HG03565 (cell line): Measurements from ENCODE around the gene ANKMY1.
A peak's percentile ranks its signal among the peaks of the same experiment; 100 is the strongest.
"Not testable (repeated sequence)": the region's sequence is repeated elsewhere in the genome, so short reads cannot be mapped to it uniquely, and the experiment has no call there.

Experiments used
- ATAC-seq: cut with Tn5 transposase; IDR thresholded peaks from one replicate; pipeline ENCODE4 v1.9.1; 2021; ENCODE audit warnings: mild to moderate bottlenecking, moderate library complexity; ENCODE audit not compliant: unreplicated experiment

Gene ANKMY1

DNA sequence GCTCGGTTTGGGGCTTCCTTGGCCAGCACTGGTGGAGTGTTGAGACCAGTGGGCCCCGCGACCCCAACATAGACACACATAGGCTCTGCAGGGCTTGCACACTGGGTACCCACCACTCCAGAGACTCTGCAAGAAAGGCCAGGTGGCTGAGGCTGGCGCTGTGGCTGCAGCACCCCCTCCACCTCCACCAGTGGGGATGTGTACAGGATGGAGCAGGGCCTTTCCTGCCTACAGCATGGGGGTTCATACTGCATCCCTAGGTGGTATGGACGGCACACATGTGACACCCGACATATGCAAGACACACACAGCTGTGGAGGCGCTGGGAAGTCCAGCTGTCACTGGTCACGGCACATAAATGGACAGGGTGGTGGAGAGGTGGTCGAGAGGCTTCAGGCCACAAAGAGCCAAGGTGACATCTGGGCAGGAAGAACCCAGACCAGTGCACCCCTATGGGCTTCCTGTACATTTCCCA lies 11.8 kb upstream of the ANKMY1 start:
- no peak for ATAC-seq

DNA sequence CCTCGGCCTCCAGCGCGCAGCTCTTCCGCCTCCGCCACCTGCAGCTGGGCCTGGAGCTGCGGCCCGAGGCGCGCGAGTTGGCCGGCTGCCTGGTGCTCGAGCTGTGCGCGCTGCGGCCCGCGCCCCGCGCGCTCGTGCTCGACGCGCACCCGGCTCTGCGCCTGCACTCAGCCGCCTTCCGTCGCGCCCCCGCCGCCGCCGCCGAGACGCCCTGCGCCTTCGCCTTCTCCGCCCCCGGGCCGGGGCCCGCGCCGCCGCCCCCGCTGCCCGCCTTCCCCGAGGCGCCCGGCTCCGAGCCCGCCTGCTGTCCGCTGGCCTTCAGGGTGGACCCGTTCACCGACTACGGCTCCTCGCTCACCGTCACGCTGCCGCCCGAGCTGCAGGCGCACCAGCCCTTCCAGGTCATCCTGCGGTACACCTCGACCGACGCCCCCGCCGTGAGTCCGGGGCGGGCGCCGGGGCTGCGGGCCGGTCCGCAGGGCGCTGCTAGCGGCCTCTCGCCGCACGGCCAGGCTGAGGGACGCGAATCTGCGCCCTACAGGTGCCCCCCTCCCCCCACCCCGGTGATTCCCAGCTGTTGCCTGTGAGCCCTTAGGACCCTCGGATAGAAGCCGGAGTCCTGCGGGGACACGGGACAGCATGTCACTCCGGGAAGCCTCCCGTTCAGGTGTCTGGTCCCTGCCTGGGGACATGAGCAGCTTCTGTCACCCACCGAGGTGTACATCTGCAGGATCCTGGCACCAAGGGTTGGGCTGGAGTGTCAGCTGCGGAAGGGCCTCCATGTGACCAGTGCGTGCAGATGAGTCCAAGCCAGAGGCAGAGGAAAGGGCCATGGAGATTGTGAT lies 11.1 kb upstream of the ANKMY1 start:
- peak; percentile 18 for ATAC-seq

DNA sequence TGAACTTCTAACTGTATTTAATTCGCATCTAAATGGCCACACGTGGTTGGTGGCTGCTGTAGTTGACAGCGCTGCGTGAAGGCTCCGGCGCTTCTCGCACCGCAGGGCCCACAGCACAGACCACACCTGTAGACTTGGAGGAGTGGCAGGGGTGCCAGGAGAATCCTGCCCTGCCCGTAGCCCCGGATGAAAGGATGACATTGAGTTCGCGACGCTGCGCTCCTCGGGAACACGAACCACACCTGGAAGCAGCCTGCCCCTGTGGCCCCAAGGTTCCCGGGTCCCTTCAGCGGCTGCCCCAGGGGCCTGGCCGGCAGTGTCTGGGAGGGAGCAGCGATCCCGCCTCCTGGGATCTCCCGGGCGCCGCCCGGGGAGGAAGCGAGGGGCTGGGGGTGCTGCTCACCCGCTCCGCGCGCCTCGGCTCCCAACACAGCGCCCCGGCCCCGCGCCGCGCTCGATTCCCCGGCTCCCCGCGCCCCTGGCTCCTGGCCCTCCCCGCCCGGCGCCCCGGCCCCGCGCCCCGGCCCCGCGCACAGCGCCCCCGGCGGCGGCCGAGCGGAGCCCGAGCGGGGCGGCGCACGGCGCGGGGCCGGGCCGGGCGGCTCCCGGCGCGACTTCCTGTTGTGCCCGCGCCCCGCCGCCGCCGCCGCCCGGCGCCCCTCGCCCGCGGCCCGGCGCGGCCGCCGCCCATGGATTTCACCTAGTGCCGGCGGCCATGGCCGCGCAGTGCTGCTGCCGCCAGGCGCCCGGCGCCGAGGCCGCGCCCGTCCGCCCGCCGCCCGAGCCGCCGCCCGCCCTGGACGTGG lies 10.3 kb upstream of the ANKMY1 start, which contains the start of gene RNPEPL1:
Gene RNPEPL1 (plus strand): TSS at position 613 of the 806 bp plus-strand sequence. CDS start 103 bp downstream, at position 716.
- ATAC-seq: peak; percentile 21

DNA sequence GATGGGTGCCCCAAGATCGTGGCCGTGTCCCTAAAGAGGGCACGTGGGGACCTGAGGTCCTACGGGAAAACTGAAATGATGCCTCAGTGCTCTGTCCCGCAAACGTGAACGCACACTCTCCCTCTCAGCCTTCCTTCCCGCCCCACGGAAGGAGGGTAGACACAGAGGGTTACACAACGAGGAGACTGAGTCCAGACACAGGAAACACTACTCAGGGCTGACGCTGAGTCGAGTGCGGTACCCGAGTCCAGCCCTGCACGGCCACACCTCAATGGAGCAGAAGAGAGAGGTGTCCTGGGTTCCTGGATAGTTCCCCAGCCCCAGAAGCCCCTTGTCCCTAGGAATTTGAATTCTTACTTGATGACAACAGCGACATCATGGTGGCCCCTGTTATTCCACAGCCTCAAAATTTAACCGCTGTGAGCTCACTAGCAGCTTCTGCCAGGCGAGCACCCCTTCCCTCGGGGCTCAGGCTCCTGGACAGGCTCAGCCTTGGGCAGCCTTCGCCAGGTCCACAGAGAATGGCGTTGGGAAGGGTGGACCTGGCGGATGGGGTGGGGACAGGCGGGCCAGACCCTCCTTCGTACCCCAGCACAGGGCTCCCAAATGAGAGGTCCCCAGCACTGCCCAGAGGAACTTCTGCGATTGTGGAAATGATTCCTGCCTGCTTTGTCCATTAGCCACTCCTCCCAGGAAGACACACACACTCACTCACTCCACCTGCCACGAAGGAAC lies 9.5 kb upstream of the ANKMY1 start:
- ATAC-seq: no peak

DNA sequence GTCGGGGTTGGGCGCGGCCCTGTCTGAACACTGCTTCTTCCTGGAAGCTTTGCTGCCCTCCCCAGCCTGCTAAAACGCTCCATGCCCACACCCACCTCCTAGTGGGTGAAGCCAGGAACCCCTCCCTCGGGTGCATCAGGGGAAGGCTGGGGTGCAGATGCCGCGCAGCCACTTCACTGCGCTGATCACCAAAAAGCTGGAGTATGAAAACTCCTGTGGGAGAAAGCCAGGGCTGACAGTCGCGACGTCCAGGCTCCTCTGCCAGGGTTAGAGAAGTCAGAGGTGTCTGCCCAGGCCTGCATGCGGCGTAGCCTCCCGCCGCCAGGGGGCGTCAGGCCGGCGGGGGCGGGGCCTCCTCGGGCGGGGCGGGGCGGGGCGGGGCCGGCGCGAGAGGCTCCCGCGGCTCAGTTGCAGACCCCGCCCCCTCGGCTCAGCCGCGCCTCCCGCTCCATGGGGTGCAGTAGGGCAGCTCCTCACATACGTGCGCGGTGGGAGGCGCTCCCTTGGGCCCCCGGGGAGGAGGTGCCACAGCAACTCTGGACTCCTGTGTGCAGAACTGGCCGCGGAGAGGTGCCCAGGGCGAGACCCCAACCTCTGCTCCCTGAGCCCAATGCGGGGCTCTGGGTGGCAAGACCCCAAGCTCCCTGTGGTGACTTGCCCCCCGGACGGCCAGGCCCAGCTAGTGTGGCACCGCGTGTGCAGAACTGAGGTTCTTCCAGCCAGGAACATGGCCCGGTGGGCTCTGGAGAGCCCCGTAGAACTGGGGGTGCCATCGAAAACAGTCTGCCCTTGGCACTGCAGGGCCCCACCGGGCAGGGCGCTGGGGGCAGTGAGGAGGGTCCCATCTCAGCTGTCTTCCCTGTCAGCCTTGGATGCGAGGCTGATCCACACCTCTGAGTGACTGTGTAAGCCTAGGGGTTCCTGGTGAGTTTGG lies 8.7 kb upstream of the ANKMY1 start:
- ATAC-seq: peak; percentile 20

DNA sequence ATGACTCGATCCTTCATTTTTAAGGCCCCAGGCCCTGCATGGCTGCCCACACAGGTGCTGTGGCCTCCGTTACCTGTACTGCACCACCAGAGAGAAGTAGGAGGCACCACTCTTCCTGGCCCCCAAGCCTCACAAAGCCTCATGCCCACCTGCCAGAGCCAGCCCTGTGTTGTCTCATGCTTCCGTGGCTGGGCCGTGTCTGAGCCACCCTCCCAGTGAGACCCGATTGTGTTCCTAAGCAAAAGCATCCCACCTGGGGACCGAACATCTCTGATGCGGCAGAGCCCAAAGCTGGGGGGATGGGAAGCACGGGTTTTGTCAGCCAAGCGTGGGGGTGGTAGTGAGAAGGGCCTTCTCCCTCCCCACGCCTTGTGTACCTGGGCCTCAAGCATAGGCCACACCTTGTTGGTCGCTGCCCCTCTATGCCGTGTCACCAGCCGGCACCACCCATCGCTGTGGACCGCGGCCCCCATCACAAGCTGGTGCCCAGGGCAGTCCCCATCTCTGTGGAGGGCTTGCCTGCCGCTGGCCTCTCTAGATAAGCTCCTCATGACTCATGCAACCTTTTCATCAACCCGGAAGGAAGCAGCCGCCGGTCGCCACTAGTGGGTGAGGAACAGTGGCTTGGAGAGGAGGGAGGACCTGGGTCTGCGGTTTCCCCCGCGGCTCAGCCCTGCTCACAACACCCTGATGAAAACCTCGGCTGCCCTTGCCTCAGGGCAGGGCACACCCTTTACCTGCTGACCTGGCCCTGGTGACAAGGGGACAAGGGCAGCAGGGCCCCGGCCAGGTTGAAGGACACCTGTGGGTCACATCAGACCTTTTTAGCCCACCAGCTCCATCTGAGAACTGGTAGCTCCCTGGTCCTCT lies 7.8 kb upstream of the ANKMY1 start:
- ATAC-seq: peak; percentile 20

DNA sequence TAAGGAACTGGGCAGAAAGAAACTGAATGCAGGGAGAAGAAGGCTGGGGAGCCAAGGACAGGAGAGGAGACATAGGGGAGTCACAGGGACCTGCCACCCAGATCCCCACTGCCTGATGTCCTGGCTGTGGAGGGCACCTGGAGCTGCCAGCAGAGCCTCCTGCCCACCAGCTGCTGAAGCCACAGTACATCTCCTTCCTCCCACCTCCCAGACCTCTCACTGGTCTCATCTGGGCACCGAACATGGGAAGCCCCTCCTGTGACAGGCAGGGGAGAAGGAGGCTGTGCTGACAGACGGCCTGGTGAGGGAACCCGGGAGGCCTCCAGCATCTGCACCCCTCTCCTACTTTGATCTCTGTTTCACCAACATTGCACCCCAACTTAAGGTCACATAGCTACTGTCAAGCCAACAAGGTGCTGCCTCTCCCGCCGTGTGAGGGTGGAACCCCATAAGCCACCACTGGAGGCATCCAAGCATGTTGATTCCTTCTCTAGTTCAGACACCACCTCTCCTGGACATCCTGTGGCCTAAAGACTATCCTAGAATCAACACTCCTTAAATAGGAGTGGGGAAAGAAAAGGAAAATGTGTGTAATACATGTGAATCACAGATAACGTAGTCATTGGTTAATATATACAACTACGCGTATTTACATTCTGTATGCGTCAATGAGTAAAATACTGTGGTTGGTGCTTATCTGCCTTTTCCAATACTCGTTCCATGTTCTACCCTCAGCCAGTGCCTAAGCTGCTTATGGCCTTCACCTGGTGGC lies 7.0 kb upstream of the ANKMY1 start:
- no peak for ATAC-seq

DNA sequence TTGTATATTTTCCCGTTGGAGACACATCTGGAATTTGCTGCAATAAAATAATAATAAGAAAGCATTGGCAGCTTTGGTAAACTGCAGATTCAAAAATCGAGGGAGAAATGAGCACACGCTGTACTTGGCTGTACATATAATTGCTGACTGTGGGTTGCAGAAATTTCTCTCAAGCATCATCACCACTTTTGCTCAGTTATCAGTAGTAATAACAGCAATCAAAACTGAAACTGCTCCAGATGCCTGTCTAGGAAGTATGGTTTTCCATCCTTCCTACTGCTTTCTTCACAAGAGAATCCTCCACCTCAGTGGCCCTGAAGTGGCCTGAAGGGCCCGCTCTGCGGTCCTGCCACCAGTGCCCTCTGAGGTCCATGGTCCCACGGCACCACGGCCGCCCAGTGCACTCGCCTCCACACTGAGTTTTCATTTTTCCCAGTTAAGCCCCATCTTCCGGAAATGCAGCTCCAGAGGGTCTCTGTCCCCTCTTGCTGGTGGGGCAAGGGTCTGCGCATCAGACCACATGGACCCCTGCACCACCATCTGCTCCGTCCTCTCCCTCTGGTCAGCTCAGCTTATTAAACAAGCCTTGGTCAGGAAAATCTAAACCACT lies 6.3 kb upstream of the ANKMY1 start:
- no peak for ATAC-seq

DNA sequence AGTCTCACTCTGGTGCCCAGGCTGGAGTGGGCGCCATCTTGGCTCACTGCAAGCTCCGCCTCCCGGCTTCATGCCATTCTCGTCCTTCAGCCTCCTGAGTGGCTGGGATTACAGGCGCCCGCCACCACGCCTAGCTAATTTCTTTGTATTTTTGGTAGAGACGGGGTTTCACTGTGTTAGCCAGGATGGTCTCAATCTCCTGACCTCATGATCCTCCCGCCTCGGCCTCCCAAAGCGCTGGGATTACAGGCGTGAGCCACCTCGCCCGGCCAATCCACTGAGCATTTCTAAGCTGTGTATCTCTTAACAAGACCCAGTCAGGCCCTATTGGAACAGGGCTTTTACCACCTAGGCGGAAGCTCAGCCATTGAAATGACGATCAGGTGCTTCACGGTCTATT lies 5.4 kb upstream of the ANKMY1 start:
- ATAC-seq: not testable (repeated sequence)

DNA sequence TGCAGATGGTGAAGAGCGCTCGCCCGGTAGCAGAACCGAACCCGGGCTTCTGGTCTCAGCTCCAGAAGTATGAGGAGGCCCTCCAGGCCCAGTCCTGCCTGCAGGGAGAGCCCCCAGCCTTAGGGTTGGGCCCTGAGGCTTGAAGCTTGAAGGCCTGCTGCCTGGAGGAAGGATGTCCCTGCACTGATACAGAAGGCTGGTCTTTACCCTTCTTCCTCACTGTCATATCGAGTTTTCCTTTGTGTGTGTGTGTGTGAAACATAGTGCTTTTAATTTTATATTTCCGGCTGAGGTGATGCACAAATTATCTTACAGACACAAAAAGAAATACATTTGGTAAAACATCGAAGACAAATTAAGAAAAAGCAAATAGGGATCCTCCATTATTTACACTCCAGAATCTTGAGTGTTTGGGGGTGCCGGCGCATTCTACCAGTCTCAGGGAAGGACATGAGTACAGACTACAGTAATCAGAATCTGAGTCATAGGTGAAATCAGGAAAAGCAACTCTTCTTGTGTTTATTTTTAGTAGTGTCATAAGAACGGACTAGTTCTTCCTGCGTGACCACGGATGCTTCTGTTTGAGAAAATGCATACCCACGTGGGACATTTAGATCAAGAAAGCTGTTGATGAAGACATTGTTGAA lies 3.7 kb upstream of the ANKMY1 start:
- no peak for ATAC-seq

DNA sequence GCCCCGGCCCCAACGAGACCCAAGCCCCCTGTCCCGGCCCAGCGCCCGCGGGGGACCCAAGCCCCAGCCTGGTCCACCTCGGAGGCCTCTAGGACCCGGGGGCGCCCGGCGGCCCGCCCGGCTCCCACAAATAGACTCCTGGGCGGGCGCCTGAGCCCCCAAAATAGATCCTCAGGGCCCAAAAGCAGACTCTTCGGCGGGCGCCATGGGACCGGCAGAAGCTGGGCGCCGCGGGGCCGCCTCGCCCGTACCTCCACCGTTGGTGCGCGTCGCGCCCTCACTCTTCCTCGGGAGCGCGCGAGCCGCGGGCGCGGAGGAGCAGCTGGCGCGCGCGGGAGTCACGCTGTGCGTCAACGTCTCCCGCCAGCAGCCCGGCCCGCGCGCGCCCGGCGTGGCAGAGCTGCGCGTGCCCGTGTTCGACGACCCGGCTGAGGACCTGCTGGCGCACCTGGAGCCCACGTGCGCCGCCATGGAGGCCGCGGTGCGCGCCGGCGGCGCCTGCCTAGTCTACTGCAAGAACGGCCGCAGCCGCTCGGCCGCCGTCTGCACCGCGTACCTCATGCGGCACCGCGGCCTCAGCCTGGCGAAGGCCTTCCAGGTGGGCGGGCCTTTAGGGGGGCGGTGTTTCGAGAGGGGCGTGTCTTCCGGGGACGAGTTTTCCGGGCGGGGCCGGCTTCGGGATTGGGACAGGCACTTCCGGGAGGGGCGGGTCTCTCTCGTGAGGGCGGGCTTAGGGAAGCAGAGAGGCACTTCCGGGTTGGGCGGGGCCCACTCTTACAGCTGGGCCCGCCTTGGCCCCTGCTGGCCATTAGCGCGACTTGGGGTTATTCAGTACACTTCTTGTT lies 2.9 kb upstream of the ANKMY1 start:
- ATAC-seq: peak; percentile 36

DNA sequence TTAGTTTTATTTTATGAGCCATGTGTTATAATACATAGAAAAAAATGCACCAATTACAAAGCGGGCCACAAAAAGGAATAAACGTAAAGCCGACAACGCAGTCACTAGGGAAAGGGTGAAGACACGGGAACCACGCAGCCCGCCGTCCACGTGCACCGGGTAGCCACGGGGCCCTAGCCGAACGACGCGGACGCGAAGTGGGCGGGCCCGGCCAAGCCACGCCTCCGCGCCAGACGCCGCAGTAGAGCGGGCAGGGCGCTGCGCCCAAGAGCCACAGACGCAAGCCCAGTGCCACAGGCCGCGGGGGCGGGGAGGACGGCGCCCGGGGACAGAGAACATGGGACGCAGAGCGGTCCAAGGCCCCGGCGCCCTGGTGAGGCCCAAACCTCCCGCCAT lies 2.3 kb upstream of the ANKMY1 start, which contains the start of gene DUSP28:
Gene DUSP28 (plus strand): TSS at position 274 of the 396 bp plus-strand sequence. CDS start 328 bp downstream, outside the sequence.
- ATAC-seq: peak; percentile 40

DNA sequence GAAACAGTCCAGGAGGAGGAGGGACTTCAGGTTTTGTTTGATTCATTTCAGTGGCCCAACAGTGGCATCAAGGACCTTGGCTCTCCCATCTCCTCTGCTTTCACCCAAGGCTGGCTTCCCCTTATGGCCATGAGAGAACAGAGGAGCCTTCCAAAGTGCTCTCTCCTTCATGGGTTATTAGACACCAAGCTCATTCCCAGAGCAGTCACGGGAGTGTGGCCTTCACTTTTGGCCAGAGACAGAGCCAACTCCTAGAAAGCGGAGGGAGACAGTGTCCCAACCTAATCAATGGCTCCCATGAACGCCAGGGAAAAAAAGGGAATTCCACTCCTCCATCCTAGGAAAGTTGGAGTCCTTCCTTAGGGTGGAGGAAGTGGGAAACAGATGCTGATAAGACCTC lies 1.5 kb upstream of the ANKMY1 start:
- ATAC-seq: no peak

DNA sequence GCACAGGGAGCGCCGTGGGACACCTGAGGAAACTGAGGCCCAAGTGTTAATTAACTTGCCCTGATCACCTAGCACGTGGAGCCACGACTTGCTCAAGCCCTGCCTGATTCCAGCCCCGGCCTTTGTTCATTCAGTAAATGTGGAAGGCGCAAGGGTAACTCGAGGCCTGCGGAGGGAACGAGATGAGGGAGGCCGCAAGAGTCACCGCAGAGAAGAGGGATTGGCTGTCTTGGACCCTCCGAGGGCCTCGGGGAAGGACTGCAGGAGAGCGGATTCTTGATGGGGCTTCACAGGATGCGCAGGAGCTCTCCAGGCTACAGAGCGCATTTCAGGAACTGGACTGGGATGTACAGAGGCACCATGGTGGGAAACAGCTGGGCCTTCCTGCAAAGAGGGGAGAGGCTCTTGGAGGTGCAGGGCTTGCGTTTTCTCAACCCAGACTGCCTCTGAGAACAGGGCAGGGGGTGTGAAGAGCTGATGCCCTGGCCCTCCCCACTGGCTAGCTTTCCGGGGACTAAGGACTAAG lies 511 bp upstream of the ANKMY1 start:
- ATAC-seq: no peak

DNA sequence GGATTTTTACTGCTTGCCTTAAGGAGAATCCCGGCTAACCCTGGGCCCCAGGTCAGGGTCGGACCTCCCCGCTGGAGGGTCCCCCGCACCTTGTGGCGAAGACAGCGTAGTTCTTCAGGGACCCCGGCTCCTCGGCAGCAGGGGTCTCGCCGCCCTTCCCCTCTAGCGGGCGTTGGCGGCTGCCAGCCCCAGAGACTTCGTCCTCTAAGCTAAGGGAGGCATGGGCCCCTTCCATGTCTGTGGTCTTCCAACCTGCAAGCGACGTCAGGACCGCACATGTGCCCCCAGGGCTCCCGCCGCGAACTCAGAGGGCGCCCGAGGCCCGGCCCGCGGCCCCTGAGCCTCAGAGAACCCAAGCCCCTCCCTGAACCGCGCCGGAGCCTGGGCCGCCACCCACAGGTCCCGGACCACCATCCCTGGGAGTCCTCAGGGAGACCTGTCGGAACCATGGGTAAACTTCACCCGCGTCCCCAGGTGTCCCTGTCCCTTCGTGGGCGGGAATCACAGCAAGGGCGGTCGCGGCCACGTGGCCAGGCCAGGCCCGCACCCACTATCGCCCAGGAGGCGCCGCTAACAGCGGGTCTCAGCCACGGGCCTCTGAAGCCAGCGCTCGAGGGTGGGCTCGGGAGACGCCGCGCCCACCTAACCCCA lies 562 bp downstream of the ANKMY1 start:
- no peak for ATAC-seq
